Nephron (organoid): ENCODE results near the gene GNG5.
A peak's percentile ranks its signal among the peaks of the same experiment; 100 is the strongest.

Experiments used
- H3K27ac Mint-ChIP-seq, 3 experiments: 2 replicates each; pipeline ENCODE4 v1.8.0; 2020; ENCODE audit warnings: mixed read lengths in 3 of 3, mild to moderate bottlenecking in 2 of 3, moderate library complexity in 1 of 3
- H3K27me3 Mint-ChIP-seq: 2 replicates; pipeline ENCODE4 v1.8.0; 2021; ENCODE audit warnings: low read depth, mild to moderate bottlenecking, moderate library complexity, mixed read lengths
- H3K36me3 Mint-ChIP-seq: 2 replicates; pipeline ENCODE4 v1.8.0; 2020; ENCODE audit warnings: low read depth, mixed read lengths
- H3K4me1 Mint-ChIP-seq: 2 replicates; pipeline ENCODE4 v1.8.0; 2020; ENCODE audit warnings: mixed read lengths
- H3K4me3 Mint-ChIP-seq, 3 experiments: 2 replicates each; pipeline ENCODE4 v1.8.0; 2020; ENCODE audit warnings: mild to moderate bottlenecking in 3 of 3, mixed read lengths in 3 of 3, moderate library complexity in 2 of 3
- H3K9me3 Mint-ChIP-seq: 2 replicates; pipeline ENCODE4 v1.8.0; 2020; ENCODE audit warnings: mixed read lengths
- TF ChIP-seq, protein P1 (sequence below), 3 experiments: fragments of 200-600 bp; sonication (generic); IDR thresholded peaks; one replicate each; pipeline ENCODE4 v1.5.0; 2021; ENCODE audit warnings: antibody characterized with exemption in 3 of 3; ENCODE audit not compliant: unreplicated experiment in 3 of 3

The GNG5 gene

DNA sequence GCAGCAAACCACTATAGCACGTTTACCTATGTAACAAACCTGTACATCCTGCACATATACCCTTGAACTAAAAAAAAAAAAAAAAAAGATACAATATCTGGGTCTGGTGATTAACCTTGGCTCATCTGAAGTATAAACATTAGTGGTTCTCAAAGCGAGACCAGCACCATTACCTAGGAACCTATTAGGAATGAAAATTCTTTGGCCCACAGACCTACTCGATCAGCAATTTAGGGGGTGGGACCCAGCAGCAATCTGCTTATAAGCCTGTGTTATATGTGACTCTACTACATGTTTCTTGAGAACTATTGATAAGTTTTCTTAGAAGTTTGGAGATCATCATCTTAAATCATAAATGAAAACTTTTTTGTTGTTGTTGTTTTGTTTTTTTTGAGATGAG, 9.9 kb downstream of the GNG5 start:
- Mint-ChIP-seq H3K36me3 (peaks cover 72% of the 10 kb centered on the region), H3K9me3 (no peaks in the 10 kb centered on the region), H3K4me1 (peaks cover 21% of the 10 kb centered on the region), H3K27ac (no peak overlapping the region), H3K27me3 (no peaks in the 10 kb centered on the region), H3K4me3 (no peak overlapping the region)
- TF ChIP-seq, protein P1, sequence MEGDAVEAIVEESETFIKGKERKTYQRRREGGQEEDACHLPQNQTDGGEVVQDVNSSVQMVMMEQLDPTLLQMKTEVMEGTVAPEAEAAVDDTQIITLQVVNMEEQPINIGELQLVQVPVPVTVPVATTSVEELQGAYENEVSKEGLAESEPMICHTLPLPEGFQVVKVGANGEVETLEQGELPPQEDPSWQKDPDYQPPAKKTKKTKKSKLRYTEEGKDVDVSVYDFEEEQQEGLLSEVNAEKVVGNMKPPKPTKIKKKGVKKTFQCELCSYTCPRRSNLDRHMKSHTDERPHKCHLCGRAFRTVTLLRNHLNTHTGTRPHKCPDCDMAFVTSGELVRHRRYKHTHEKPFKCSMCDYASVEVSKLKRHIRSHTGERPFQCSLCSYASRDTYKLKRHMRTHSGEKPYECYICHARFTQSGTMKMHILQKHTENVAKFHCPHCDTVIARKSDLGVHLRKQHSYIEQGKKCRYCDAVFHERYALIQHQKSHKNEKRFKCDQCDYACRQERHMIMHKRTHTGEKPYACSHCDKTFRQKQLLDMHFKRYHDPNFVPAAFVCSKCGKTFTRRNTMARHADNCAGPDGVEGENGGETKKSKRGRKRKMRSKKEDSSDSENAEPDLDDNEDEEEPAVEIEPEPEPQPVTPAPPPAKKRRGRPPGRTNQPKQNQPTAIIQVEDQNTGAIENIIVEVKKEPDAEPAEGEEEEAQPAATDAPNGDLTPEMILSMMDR (IDR thresholded peaks at IDR 0.05; ENCODE audit: unreplicated experiment in 3 of 3): no peak

DNA sequence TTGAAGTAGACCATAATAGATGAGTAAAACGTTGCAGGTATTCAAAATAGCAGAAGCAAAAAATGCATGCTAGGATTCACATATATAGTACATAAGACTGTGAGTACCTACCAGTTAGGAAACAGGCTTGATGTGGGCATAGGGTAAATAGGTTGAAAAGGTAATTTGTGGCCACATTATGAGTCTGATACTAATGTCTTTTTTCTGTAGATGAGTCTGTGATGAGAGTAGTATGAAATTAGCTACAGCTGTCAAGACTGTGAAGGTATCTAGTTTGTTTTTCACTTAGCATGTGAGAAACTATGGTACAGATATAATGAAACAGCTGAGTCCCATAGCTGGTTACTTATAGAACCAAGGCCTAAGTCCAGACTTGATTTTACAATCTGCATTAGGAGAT, 12.6 kb downstream of the GNG5 start:
- Mint-ChIP-seq H3K36me3 (peaks cover 72% of the 10 kb centered on the region), H3K27me3 (no peaks in the 10 kb centered on the region), H3K4me1 (peaks cover 11% of the 10 kb centered on the region), H3K27ac (peak overlapping the region in 1 of 3 experiments; percentile 32), H3K4me3 (no peak overlapping the region), H3K9me3 (no peaks in the 10 kb centered on the region)
- TF ChIP-seq, protein P1 (IDR thresholded peaks at IDR 0.05; ENCODE audit: unreplicated experiment in 3 of 3): no peak

DNA sequence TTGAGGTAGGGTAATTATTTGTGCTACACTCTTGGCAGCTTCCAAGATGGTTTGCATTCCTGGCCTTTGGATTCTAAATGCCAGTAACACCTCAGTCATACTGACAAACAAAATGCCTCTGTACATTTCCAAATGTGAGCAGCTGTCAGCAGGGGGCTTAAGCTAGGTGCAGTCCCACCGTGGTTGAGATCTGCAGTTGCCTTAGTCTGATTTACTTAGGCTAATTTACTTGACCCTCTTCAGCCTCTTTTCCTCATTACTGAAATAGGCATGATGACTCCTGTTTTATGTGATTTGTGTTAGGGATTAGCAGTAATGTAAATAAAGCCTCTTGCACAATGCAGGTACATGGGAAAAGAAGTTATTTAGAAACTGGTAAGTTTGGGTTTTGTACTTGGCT, 13.7 kb downstream of the GNG5 start:
- Mint-ChIP-seq H3K4me1 (peaks cover 11% of the 10 kb centered on the region), H3K4me3 (no peak overlapping the region), H3K27me3 (no peaks in the 10 kb centered on the region), H3K27ac (no peak overlapping the region), H3K9me3 (no peaks in the 10 kb centered on the region), H3K36me3 (peaks cover 64% of the 10 kb centered on the region)
- TF ChIP-seq, protein P1 (IDR thresholded peaks at IDR 0.05; ENCODE audit: unreplicated experiment in 3 of 3): no peak

DNA sequence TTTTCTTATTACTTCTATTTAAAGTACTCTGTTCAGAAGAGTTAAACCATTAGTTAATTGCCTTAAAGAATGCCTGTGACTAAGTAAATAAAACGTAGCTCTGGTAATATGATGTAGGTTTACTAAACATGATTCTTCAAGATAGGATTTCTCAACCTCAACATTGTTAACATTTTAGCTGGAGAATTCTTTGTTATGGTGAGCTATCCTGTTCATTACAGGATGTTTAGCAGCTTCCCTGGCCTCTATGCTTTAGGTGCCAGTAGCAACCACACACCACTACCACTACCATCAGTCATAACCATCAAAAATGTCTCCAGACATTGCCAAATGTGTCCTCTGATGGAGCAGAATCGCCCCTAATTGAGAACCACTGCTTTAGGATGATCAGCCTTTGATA, 16.6 kb downstream of the GNG5 start:
- Mint-ChIP-seq H3K36me3 (peaks cover 67% of the 10 kb centered on the region), H3K4me3 (no peak overlapping the region), H3K27me3 (no peaks in the 10 kb centered on the region), H3K9me3 (no peaks in the 10 kb centered on the region), H3K4me1 (peaks cover 11% of the 10 kb centered on the region), H3K27ac (no peak overlapping the region)
- TF ChIP-seq, protein P1 (IDR thresholded peaks at IDR 0.05; ENCODE audit: unreplicated experiment in 3 of 3): no peak

DNA sequence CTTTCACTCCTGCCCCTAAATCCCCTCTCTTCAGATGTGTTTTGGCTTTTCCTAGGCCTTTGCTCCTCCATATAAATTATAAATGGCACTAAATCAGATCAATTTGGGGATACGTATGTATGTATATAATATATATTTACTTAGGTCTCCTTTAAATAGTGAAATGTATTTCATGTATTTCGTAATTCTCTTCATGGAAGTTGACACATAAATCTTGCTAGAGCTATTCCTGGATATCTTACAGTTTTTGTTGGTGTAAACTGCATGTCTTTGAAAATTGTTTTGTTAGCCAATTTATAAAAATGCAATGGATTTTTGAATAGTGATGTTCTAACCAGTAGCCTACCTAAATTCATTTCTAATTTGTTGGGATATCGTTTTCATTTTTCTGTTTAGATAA, 18.3 kb downstream of the GNG5 start:
- Mint-ChIP-seq H3K27ac (no peak overlapping the region), H3K36me3 (peaks cover 70% of the 10 kb centered on the region), H3K4me1 (peaks cover 6% of the 10 kb centered on the region), H3K27me3 (no peaks in the 10 kb centered on the region), H3K4me3 (no peak overlapping the region), H3K9me3 (no peaks in the 10 kb centered on the region)
- TF ChIP-seq, protein P1 (IDR thresholded peaks at IDR 0.05; ENCODE audit: unreplicated experiment in 3 of 3): no peak

DNA sequence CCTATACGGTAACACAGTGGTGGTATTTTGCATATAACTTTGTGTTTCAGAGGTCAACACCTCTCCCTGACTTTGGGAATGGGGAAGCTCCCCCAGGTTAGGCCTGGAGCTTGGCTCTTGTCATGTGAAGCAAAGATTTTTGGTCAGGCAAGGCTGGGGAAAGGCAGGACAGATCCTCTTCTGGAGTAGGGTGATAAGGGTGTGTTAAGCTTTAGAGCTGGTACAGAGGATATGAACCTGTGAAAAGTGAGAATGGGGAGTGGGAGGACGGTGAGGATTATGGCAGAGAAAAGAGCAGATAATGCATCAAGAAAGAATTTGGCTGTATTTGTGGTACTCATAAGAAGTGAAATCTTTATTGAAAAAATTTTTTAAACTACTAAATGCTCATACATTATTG, 25.1 kb downstream of the GNG5 start:
- Mint-ChIP-seq H3K4me1 (peaks cover 32% of the 10 kb centered on the region), H3K27me3 (peaks cover 26% of the 10 kb centered on the region), H3K4me3 (peak overlapping the region; percentile 36 to 66 (median 62)), H3K36me3 (peaks cover 55% of the 10 kb centered on the region), H3K27ac (no peak overlapping the region), H3K9me3 (peaks cover 14% of the 10 kb centered on the region)
- TF ChIP-seq, protein P1 (IDR thresholded peaks at IDR 0.05; ENCODE audit: unreplicated experiment in 3 of 3): no peak
